Measurements from ENCODE around the gene DACT3.
"Not testable (repeated sequence)": the region's sequence is repeated elsewhere in the genome, so short reads cannot be mapped to it uniquely, and the experiment has no call there.

Gene DACT3

GRCh38 chr19:46631481-46631880 is 29.5 kb downstream of the DACT3 start:
- DNase-seq, result no peak

GRCh38 chr19:46630586-46631205 is 30.3 kb downstream of the DACT3 start:
- no peak for DNase-seq

DNA sequence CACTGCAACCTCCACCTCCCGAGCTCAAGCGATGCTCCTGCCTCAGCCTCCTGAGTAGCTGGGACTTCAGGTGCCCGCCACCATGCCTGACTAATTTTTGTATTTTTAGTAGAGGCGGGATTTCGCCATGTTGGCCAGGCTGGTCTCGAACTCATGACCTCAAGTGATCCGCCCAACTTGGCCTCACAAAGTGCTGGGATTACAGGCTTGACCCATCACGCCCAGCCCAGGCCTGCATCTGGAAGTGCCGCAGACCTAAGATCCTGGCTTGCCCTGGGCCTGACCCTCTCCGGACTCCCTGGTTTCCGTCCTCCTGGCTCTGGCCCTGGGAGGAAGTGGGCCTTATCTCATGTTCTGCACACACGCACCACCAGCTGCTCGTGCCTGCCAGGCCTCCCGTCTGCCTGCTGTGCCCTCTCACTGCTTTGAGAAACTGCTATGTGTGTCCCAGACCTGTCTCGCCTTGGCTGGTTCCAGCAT is 31.4 kb downstream of the DACT3 start:
- DNase-seq, result no peak

DNA sequence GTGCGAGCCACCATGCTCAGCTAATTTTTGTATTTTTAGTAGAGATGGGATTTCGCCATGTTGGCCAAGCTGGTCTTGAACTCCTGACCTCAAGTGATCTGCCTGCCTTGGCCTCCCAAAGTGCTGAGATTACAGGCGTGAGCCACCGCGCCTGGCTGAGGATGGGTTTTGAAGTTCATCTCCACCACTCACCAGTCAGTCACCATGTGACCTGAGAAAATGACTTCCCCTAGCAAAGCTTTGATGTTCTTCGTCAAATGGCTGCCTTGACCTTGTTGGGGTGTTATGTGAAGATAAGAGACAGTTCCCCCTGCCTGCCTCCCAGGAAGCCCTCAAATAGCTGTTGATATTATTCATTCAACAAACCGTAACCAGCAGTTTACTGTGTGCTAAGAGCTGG is 32.0 kb downstream of the DACT3 start:
- DNase-seq, result not testable (repeated sequence)

- DNase-seq, result no peak
These were observed 34.5 kb downstream of the DACT3 start for GRCh38 chr19:46626446-46626845.

DNA sequence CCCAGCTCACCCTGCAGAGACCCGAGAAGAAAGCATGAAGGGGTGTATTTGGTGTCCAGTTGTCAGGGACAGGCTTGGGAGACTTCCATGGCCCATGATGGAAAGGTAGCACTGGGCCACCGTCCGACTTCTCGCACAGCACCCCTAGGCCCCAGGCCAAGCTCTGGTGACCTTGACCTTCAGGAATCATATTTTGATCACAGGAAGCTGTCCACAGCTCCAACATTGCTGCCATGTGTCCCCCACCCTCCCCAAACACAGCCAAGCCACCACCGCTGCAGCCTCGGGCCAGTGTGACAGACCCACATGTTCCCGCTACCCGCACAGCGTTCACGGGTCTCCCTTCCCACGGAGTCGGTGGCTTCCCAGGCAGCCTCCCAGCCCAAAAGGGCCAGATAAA is 35.3 kb downstream of the DACT3 start:
- DNase-seq, result no peak

GRCh38 chr19:46624958-46625661 is 35.9 kb downstream of the DACT3 start, which contains the start of gene PTGIR:
Gene PTGIR, minus strand, starts transcription at chr19:46625089. Its CDS starts 864 bp downstream, at chr19:46624225.
- DNase-seq, result no peak

DNA sequence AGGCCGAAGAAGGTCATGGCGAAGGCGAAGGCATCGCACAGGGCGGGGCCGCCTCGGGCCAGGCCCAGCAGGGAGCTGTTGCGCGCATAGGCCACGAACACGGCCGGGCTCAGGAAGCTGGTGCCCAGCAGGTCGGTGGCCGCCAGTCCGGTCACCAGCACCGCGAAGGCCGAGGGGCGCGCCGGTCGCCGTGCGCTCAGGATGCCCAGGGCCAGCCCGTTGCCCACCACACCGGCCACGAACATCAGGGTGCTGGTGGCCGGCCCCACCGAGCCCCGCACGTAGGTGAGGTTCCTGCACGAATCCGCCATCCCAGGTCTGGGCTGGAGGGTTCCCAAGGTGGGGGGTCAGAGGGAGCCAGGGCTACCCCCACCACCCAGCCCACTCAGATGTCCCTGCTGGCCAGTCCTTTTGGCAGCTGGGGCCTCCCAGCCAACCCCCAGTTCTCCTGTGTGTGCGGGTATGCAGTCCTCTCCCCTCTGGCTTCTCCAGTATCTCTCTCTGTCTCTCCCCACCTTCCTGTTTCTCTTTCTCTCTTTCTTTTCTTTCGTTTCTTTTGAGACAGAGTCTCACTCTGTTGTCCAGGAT is 37.0 kb downstream of the DACT3 start:
- DNase-seq, result no peak

DNA sequence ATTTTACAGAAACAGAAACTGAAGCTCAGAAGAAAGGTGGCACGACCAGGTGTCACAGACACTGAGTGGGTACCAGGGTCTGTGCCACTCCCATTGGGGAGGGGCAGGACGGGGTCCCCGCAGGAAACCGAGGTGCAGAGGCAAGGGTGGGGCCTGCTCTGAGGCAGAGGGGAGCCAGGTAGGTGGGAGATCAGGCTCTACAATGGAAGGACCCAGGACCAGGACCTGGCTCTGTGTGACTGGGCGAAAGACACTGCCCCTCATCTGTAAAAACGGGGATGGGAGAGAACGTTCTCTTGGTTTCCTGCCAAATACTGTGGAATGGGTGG is 38.9 kb downstream of the DACT3 start:
- DNase-seq, result no peak

GRCh38 chr19:46621191-46622117 is 39.5 kb downstream of the DACT3 start:
- DNase-seq, result no peak

DNA sequence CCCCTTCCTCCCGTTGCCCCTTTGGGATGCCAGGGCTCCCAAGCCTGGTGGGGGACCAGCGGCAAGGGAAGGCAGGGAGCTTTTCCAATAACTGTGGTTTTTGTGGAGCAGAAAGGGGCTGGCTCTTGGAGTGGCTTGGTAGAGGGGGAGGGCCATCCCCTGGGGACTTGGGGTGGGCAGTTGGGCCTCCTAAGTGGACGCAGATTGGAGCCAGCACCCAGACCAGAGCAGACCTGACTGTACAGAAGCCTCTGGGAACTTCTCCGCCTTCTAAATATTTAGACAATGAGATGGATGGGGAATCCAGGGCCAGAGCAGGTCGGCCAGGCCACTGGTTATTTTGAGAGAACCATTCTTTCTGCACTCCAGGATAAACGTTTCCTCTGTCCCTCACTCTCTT is 40.3 kb downstream of the DACT3 start:
- no peak for DNase-seq

- no peak for DNase-seq
These were observed 40.7 kb downstream of the DACT3 start for GRCh38 chr19:46620267-46620666.

DNA sequence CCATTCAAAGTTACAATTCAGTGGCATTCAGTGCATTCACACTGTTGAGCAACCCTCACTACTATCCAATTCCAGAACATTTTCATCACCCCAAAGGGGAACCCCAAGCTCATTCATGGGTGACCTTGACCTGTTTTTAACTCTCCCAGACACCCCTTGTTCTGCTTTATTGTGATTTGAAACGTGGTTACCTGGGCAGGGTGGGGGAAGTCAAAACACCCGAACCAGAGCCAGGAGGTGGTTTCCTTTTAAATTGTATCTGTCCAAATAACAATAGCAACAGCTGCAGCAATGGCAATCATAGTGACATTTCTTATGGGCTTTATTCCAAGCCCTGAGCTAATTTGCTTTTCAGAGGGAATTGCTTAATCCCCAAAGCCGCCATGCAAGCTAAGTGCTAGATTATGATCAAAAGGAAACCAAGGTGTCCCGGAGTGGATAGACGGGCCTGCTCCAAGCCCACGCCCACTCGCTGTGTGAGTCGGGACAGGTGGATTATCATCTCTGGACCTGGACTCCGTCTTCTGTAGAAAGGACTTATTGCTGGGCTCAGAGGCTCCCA is 42.2 kb downstream of the DACT3 start:
- no peak for DNase-seq

DNA sequence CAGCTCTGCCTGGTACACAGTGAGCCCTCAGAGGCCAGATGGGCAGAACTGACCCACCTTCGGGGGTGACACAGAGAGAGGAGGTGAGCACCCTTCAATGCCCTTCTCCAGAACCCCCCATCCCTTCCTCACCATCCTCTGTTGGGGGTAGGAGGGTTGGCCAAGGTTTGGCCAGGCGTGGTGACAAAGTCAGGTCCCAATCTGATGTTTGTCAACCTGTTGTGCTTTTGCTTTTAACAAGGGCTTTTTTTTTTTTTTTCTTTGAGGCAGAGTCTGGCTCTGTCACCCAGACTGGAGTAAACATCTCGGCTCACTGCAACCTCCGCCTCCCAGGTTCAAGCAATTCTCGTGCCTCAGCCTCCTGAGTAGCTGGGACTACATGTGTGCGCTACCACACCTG is 43.4 kb downstream of the DACT3 start:
- DNase-seq, result no peak

- DNase-seq, result no peak
These were observed 44.2 kb downstream of the DACT3 start for GRCh38 chr19:46616631-46617322.

GRCh38 chr19:46615966-46616365 is 45.0 kb downstream of the DACT3 start:
- DNase-seq, result no peak

DNA sequence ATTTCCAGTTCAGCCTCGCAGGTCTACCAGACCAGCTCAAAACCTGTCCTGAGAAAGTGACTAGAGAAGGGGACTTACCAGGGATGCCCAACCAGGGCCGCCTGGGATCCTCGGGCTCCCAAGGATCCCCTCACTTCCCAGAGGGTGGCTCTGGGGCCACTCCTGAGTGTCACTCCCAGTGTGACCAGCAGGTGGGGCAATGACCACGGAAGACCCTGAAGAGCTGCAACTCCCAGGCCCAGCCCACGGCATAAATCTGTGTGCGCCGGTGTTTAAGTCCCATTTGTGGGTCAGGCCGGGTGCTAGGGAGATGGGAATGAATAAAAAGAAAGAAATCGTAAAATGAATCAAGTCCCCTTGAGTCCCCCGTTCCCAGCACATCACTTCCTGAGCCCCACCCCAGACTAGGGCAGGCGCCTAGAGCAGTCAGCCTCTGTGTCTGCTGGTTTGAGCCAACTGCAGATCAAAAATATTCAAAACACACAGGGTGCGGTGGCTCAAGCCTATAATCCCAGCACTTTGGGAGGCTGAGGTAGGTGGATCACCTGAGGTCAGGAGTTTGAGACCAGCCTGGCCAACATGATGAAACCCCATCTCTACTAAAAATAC is 46.8 kb downstream of the DACT3 start:
- DNase-seq, result peak; percentile 42

DNA sequence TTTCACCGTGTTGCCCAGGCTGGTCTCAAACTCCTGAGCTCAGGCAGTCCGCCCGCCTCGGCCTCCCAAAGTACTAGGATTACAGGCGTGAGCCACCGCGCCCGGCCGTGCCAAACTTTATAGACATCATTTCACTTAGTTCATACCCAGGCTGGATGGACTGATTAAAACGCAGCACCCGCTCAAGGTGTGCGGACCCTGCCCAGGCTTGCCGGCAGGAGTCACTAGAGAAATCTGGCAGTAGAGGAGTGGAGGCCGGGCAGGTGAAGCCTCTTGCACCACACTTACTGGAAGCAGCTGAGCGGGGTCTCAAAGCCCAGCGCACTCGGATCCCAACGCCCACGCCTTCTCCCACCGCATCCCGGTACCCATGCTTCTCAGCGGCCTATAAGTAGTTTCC is 47.5 kb downstream of the DACT3 start:
- DNase-seq, result no peak

- no peak for DNase-seq
These were observed 49.2 kb downstream of the DACT3 start for GRCh38 chr19:46611776-46612175.

- DNase-seq, result no peak
These were observed 49.9 kb downstream of the DACT3 start for GRCh38 chr19:46610851-46611770.

DNA sequence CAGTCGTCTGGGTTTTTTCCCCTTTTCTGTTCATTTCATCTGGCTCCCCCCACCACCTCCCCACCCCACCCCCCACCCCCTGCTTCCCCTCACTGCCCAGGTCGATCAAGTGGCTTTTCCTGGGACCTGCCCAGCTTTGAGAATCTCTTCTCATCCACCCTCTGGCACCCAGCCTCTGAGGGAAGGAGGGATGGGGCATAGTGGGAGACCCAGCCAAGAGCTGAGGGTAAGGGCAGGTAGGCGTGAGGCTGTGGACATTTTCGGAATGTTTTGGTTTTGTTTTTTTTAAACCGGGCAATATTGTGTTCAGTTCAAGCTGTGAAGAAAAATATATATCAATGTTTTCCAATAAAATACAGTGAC is 50.6 kb downstream of the DACT3 start:
- DNase-seq, result no peak

Data from NCI-H2227 treated with DMSO at 0.1 percent for 48 hours (cell line).